LHCN-M2 (cell line): Measurements from ENCODE around the gene PPP1R12C. TPM values are rescaled to one million over a fixed set of nuclear protein-coding genes. Genes with fewer than 3 reads are reported as not detected.

Experiments
- DNase-seq: peaks from one replicate; pipeline ENCODE4 v3.0.0-alpha.2; 2012; ENCODE audit warnings: low read depth
- total RNA-seq: library from RNA; depleted of rRNA; stranded (reverse); fragments of >200 nt; gene quantifications from 2 replicates; pipeline ENCODE4 v1.2.3, GENCODE V29; 2014; rRNA removed

Gene PPP1R12C
- total RNA-seq, 1 experiment from 2014 or later, result 90.4 TPM

DNA sequence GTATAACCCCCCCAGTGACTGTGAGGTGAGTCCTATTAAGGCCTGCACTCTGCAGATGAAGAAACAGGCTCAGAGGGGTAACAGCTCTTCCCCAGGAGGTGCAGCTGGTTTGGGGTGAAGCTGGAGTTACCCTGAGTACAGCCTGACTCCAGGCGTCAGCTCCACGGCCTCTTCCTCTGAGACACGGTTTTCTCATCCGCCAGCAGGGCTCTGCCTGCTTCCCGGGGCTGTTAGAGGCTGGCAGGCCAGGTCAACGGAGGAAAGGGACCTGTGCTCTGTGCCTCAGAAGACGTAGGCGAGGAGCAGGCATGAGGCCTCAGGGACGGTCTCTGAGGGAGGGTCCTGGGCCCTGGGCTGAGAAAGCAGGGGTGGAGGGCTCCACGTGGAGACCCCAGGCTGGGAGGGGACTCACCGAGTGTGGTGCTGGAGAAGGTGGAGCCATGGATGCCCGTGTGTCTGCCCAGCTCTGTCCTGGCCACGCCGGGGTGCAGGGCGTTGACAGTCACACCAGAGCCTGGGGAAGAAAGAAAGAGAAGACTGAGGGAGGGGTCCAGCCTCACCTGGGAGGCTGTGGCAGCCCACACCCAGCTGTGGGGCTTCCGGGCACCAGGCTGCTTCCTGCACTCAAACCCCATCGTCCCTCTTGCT is 70.3 kb downstream of the PPP1R12C start:
- no peak for DNase-seq

DNA sequence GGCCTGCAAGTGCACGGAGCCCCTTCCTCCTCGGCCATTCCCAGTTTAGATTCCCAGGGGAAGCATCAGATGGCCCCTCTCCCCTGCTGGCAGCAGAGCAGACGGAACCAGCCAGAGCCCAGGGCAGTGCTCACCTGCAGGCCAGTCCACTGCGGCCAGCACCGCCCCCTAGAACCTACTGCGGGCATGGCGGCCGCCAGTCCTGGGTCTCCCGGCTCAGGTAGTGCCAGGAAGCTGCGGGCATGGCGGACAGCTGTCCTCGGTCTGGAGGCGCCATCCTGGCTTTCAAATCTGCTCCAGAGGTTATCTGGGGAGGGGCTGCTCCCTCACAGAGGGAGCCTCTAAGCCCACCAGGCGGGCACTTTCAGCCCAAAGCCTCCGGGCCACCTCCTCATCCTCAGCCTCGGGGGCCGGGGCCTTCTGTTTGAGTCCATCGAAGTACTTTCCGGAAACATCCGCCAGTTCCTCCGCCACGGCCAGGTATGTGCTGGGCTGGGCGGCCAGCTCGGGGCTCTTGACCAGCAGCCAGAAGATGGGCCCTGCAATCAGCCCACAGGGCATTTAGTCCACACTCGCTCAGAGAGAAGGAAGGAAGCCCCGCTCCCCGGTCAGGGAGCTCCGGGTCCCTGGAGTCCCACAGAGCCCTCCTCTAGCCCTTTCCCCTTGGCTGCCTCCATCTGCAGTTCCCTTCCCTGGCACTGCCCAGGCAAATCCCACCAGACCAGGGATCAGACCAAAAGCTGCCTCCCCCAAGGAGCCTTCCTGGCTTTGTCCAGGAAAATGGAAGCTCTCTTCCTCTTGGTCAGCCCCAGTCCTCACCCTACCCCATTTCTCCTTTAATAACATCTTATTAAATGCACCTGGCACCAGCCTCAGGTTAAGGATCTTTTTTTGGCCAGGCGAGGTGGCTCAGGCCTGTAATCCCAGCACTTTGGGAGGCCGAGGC is 72.4 kb downstream of the PPP1R12C start:
- DNase-seq, result no peak

DNA sequence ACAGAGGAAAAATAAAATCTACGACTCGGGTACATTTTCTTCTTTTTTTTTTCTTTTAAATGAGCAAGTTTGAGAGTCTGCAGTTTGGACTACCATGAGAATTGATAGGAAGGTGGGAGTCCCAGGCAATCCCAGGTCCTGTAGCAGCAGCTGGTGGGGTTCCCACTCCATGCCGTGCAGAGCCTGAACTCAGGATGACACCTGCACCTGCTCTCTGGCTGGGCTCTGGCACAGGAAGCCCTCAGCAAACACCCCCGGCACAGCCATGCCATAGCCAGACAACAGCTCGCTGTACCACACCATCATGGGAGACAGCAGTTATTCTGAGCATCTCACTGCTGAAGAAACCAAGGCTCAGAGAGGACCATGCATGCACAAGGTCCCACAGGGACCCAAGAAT is 73.2 kb downstream of the PPP1R12C start:
- no peak for DNase-seq

GRCh38 chr19:55042688-55043087 is 74.7 kb downstream of the PPP1R12C start:
- no peak for DNase-seq

DNA sequence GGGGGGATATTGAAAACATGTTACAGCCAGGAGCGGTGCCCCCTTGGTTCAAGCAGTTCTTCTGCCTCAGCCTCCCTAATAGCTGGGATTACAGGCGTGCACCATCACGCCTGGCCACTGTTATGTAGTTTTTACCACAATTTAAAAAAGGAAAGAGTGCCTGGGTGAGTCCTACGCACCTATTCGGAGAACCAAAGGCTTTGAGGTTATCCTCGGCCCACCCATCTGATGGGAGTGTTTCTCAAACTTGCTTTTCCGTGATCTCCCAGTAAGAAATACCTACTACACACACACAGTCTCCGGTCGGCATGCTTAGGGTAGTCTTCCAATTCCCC is 75.1 kb downstream of the PPP1R12C start:
- no peak for DNase-seq

DNA sequence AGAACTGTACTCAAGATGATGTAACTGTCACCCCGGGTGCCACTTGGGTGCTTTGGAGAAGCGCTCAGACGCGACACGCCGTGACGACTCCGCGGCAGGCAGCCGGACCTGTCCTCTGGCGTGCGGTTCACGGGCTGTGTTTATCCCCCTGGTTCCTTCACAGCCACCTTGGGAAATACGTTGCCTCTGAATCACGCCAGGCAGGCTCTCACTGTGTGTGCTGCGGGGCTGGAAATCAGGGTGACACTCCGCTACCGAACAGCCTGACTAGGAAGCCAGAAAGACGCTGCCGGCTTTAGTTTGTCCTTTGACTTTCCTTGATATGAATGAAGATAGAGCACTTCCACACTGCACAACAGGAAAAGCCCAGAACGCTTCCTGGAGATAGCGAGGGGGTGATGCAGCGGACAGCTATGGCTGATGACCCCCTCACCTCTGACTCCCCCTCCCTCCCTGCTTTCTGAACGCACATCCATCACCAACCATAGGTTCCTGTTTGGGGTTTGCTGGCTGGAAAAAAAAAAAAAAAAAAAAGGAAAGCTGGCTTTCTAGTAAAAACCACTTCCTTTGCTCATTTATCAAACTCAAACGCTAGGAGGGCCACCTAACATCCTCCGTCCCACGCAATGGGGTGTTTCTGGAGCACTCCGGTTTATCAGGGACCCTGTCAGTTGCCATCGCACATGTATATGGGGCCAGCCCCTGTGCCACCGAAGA is 75.7 kb downstream of the PPP1R12C start:
- DNase-seq, result no peak

DNA sequence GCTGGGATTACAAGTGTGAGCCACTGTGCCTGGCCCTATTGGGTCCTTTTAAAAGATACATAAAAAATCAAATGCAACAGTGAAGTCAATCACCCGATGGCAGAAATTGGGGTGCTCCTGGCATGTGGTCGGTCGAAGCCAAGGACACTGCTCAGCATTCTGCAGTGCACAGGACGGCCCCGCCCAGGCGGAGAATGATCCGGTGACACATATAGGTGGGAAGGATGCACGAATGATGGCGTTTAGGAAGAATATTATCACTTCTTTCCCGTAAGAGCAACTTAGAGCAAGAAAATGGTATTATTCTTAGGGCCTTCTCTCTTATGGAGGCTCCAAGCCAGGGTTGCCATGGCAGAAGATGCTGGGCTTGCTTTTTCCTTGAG is 76.2 kb downstream of the PPP1R12C start:
- DNase-seq, result no peak

Other genes starting within 250 kb of the PPP1R12C start
- not detected in 2 replicates for gene FCAR, start 243.4 kb downstream of the PPP1R12C start, total RNA-seq
- gene NCR1, start 211.5 kb downstream of the PPP1R12C start, total RNA-seq, result not detected in 2 replicates
- not detected in 2 replicates for gene NLRP7, start 170.1 kb downstream of the PPP1R12C start, total RNA-seq
- gene NLRP2, start 151.3 kb downstream of the PPP1R12C start, total RNA-seq, result not detected in 2 replicates
- not detected in 2 replicates for gene GP6, start 79.4 kb downstream of the PPP1R12C start, total RNA-seq
- 6.5 and 8.7 TPM in 2 replicates for gene RDH13, start 54.5 kb downstream of the PPP1R12C start, total RNA-seq
- 2.0 and 2.2 TPM in 2 replicates for gene EPS8L1, start 41.8 kb downstream of the PPP1R12C start, total RNA-seq
- 52.6 and 73.4 TPM in 2 replicates for gene TNNT1, start 31.6 kb upstream of the PPP1R12C start, total RNA-seq
- gene TNNI3, start 40.1 kb upstream of the PPP1R12C start, total RNA-seq, result 0.26 and 0.92 TPM in 2 replicates
- 0.90 and 1.3 TPM in 2 replicates for gene DNAAF3, start 49.0 kb upstream of the PPP1R12C start, total RNA-seq
- gene SYT5, start 62.7 kb upstream of the PPP1R12C start, total RNA-seq, result not detected in 2 replicates
- gene PTPRH, start 91.9 kb upstream of the PPP1R12C start, total RNA-seq, result 0.19 and 0.29 TPM in 2 replicates
- 0.98 and 1.5 TPM in 2 replicates for gene TMEM86B, start 111.1 kb upstream of the PPP1R12C start, total RNA-seq
- 57.1 and 61.4 TPM in 2 replicates for gene PPP6R1, start 141.4 kb upstream of the PPP1R12C start, total RNA-seq
- 45.7 and 49.8 TPM in 2 replicates for gene HSPBP1, start 162.5 kb upstream of the PPP1R12C start, total RNA-seq
- 5.7 and 10.8 TPM in 2 replicates for gene BRSK1, start 166.4 kb upstream of the PPP1R12C start, total RNA-seq
- not detected in 2 replicates for gene TMEM150B, start 207.7 kb upstream of the PPP1R12C start, total RNA-seq
- gene KMT5C, start 222.2 kb upstream of the PPP1R12C start, total RNA-seq, result 14.8 and 16.9 TPM in 2 replicates
- not detected in 2 replicates for gene COX6B2, start 237.1 kb upstream of the PPP1R12C start, total RNA-seq
- not detected in 2 replicates for gene GARIN5B, start 245.6 kb upstream of the PPP1R12C start, total RNA-seq